ENCODE results near the gene POT1.

The POT1 gene

GRCh38 chr7:124908259-124908658 lies 21.4 kb downstream of the POT1 start:
- DNase-seq = no peak

GRCh38 chr7:124907490-124907889 lies 22.1 kb downstream of the POT1 start:
- no peak for DNase-seq

DNA sequence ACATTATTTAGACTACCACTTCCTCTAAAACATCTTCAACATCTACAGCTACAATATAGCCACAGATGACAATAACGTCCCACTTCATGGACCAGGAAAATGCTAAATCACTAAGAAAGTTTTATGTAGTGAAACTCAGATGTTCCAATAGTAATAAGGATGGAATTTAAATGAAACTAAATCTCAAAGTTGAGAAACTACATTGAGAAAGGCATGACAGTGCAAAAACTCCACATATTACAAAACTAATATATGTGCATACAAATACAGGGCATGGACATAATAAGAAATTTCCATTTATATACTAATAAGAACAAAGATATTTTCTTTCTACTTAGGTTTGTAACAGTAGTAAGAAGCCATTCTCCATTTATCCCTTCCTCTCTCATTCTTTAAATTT lies 31.1 kb downstream of the POT1 start:
- no peak for DNase-seq

DNA sequence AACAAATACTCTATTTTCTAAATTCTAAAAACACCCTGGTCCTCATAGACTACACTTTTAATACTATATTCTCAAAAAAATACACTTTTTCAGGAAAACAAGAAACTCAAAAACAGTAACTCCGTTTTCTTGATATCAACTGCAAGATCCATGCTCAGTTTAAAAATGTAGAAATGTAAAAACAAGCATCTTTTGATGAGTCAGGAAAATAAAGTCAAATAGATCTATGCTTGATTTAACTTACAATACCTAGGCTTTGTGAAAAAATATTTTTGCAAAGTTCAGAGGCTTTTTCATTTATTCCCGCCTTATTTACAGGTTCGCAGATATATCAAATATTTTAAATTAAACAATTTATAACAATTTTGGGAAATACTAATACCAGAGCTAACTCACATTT lies 33.6 kb downstream of the POT1 start:
- no peak for DNase-seq

DNA sequence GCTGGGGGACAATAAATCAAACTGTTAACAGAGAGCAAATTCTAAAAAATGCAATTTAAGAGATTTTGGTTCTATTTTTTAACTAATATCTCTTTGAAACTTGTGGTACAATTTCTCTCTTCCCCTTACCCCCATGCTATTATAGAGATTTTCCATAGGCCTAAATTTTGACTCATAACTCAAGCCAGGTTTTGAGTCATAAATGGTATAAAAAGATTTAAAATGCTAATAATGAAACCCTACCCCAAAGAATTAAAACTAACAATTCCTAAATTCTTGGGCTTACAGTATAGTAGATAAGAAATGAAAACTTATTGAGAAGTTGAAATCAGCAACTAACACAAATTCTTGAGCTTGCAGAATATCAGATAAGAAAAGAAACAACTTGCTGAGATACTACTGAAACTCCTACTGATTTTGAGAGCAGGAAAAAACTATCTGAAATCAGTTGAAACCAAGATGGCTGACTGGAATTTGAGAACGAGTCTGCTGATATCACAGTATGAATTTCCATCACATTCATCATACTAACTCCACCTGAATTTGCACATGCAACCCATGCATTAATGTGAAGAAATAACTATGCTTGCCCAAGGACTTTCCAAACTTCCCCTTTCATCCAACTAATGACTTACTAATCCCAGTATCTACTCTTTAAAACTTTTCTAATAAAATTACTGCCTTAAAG lies 36.3 kb downstream of the POT1 start:
- DNase-seq = no peak

DNA sequence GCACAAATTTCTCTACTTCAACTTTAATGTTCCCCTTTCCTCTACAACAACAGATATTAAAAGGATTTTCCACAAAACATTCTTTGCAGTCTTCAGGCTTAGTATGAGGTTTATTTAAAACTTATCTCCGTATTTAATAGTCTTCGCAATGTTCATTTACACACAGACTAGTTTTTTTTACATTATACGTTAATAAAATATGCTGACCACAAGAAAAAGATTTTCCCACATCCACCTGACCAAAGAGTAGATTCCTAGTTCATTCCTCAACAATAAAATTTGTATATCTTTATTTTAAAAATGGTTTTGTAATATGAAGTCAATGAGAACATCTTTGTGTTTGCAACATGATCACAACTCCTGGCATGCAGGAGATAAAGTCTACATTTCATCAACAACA lies 42.4 kb downstream of the POT1 start:
- no peak for DNase-seq

- no peak for DNase-seq
Observed at GRCh38 chr7:124881981-124882380, 47.6 kb downstream of the POT1 start.

- DNase-seq = no peak
Observed at GRCh38 chr7:124879771-124880170, 49.9 kb downstream of the POT1 start.

DNA sequence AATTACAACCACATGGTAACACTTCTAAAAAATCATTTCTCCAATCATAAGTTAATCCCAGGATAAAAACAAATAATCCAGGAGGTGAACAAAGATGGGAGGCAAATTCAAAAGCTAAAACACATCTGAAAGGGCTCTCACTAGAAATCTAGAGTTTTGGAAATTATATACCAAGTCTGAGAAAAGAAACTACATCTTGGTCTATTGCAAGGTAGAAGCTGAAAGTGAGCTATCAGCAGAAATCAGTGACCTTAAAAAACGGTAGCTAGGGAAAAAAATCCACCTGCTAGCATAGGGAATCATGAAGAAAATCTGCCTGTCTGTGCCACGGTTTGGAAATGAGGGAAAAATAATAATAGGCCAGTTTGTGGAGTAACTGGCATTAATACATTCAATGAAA lies 50.5 kb downstream of the POT1 start:
- no peak for DNase-seq

GRCh38 chr7:124874644-124875163 lies 54.9 kb downstream of the POT1 start:
- no peak for DNase-seq

DNA sequence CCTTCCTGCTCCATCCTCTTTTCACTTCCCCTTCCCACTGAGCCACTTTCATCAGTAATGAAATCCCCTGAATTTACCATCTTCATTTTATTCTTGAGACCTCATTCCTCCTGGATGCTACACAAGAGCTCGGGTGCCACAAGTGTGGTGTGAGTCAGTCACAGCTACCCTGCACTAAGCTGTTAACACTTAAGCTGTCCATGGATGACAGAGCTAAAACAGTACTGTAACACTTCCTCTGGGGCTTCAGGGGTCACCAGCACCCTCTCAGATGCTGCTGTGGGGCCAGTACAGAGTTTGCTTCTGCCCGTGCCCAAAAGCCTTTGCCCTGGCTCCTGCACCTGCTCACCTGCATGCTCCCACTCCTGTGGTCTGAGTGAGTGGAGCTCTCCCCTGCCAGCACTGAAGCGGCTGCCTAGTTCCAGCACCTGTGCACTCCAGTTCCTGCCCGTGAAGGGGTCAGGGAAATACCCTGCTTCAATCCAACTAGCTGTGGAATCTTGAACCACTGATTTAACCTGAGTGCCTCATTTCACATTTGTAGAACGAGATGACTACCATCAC lies 71.9 kb downstream of the POT1 start:
- DNase-seq = no peak

- peak; percentile 70 for DNase-seq
Observed at GRCh38 chr7:124856299-124856888, 73.2 kb downstream of the POT1 start.

DNA sequence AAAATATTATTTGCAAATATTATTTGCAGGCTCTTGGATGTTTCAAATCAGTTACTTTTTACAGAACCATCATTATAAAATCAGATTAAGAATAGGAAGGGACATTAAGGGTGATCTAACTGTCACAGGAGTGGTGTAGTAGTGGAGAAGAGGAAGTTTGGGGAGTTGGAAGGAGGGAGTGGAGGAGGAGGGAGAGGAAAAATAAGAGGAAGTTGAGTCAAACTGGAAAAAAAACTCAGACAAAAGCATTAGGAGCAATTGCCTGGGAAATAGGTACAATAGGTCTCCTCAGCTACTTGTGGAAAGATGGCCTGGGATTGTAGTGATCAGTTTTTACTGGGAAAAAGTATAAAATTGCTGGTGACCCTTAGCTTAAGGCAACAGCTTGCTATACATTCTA lies 86.3 kb downstream of the POT1 start:
- DNase-seq = no peak

- peak; percentile 36 for DNase-seq
Observed at GRCh38 chr7:124840435-124840834, 89.2 kb downstream of the POT1 start.

GRCh38 chr7:124839687-124840086 lies 89.9 kb downstream of the POT1 start:
- DNase-seq = no peak

GRCh38 chr7:124836173-124836572 lies 93.5 kb downstream of the POT1 start:
- no peak for DNase-seq

GRCh38 chr7:124818807-124819206 lies 110.8 kb downstream of the POT1 start:
- no peak for DNase-seq

- no peak for DNase-seq
Observed at GRCh38 chr7:124813994-124814798, 115.4 kb downstream of the POT1 start.

- DNase-seq = no peak
Observed at GRCh38 chr7:124812764-124813163, 116.9 kb downstream of the POT1 start.

- no peak for DNase-seq
Observed at GRCh38 chr7:124811341-124811740, 118.3 kb downstream of the POT1 start.

DNA sequence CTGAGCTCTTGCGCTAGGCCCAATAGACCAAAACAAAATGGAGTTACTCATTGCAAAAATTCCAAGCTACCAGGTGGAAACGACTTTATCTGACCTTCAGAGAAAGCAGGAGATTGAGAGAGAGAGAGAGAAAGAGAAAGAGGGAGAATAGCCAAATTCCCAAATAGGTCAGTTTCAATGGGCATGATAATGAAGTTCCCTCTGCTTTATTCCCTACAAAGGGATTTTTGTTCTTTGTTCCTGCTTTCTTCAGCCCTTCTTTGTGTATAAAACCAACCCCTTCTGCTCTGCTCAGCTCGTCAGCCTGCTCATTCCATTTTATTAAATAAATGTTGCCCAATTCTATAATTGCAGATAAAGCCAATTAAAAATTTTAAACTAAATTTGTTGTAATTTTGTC lies 119.0 kb downstream of the POT1 start:
- peak; percentile 27 for DNase-seq

DNA sequence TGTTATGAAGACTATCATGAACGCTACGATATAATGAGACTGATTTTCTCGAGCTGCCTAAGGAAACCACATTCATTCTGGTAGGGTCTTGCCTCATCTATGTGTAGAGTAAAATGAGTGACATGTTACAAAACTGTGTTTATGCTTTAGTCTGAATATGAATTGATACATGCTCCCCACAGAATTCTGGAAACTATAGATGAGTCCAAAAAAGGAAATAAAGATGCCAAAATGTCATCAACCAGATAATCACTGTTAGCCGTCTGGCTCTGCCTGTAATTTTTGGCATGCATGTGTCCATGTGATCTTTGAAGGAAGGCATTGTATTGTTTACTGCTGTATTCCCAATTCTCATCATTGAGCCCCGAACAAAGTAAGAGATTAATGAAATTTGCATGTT lies 121.4 kb downstream of the POT1 start:
- DNase-seq = no peak

DNA sequence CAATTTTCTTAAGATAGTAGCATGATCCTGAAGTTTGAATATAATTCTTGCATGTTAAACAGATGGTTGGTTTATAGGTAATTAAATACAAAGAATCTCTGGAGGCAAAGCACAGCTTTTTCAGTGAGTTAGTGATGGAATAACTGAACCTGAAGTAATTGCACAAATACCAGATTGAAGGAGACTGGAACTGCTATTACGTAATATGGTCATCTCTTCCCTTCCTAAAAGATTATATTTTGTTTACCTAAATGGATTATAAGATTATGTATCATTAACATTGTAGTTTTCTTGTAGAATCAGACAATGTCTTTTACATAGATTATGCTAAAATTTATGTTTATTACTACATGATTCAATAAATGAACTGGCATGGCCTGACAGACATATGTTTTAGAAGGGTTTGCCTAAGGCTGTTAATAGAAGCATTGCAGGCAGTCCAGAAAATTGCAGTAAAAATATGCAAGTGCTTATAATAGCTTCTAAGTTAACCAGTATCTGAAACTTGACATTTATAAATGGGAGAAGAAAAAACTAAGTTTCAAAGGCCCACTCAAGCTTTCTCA lies 128.2 kb downstream of the POT1 start:
- no peak for DNase-seq

Measured in eye (tissue), 1 donor.